ENCODE results near the gene GPR55.

GPR55 gene

DNA sequence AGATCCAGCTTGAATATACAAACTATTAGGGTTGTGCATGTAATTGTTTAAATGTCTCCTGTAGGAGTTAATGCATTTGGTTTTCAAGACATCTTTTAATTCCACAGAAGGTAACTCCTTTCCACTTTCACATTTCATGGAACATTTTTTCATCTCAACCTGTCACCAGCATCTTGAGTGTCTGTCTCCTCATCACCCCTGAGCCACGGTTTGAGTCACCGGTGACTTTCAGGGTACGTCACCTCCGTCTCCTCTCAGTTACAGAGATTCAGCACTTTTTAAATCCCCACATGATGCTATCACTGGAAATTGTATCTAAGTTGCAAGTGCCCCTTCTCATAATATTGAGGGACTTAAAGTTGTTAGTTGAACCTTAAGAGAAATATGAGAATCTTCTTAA lies 25.3 kb downstream of the GPR55 start:
- H3K9me3 ChIP-seq (ENCODE audit: control insufficient read depth in 1 of 2, low read length in 2 of 2), result no peaks in the 10 kb centered on the region
- H3K27ac ChIP-seq (ENCODE audit: low read depth, low read length), result no peak overlapping the region

DNA sequence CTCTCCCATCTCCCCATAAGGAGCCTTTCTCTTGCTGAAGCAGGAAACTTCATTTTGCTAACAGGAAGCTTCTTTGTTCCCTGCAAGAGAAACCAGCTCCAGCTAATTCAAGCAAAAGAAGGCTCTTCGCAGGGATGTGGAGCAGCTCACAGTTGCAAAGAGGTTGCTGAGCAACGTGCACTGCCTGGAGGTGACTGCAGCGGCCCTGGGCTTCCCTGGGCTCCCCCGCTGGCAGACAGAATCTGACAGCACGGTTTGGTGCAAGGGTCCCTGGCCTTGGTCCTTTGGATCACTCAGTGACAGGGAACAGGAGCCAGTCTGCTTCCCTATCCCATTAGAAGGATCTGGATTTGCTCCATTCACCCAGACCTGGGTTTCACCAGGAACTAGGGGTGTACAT lies 25.8 kb downstream of the GPR55 start:
- Histone ChIP-seq H3K4me3 (ENCODE audit: low read depth in 1 of 2, low read length in 2 of 2) (no peak overlapping the region), H3K27me3 (ENCODE audit: control insufficient read depth in 1 of 2, insufficient read depth in 2 of 2, low read length in 2 of 2) (no peaks in the 10 kb centered on the region), H3K9me3 (ENCODE audit: control insufficient read depth in 1 of 2, low read length in 2 of 2) (no peaks in the 10 kb centered on the region), H3K36me3 (ENCODE audit: control insufficient read depth in 1 of 2, insufficient read depth in 2 of 2, low read length in 2 of 2) (no peaks in the 10 kb centered on the region), H3K27ac (ENCODE audit: low read depth, low read length) (no peak overlapping the region), H3K9ac (ENCODE audit: low read depth in 1 of 2, low read length in 2 of 2) (no peak overlapping the region), H3K4me1 (ENCODE audit: control insufficient read depth in 1 of 2, insufficient read depth in 2 of 2, low read length in 2 of 2) (peaks cover 18 to 21% of the 10 kb centered on the region in 2 donors)

More for the DNA sequence above, 25.3 kb downstream of the GPR55 start:
- Histone ChIP-seq H3K27me3 (ENCODE audit: control insufficient read depth in 1 of 2, insufficient read depth in 2 of 2, low read length in 2 of 2) (no peaks in the 10 kb centered on the region), H3K36me3 (ENCODE audit: control insufficient read depth in 1 of 2, insufficient read depth in 2 of 2, low read length in 2 of 2) (no peaks in the 10 kb centered on the region), H3K4me3 (ENCODE audit: low read depth in 1 of 2, low read length in 2 of 2) (no peak overlapping the region), H3K9ac (ENCODE audit: low read depth in 1 of 2, low read length in 2 of 2) (no peak overlapping the region), H3K4me1 (ENCODE audit: control insufficient read depth in 1 of 2, insufficient read depth in 2 of 2, low read length in 2 of 2) (peaks cover 15 to 16% of the 10 kb centered on the region in 2 donors)

DNA sequence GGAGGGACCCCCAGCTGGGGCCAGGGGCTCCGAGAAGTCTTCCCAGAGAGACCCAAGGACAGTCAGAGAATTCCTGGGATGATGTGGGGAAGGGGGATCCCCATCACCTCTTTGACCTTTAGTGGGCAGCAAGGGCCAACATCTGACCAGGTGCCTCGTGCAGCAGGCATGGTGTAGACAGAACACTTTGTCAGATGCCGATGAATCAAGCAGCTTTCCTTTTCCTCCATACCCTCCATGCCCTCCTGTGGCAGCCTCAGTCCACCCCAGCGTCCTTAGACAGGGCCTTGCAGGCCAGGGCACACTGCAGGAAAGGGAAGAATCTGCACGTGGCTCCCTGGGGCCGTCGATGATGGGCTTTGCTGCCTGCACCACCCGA lies 26.3 kb downstream of the GPR55 start:
- no peak overlapping the region for H3K4me3 ChIP-seq (ENCODE audit: low read depth in 1 of 2, low read length in 2 of 2)
- H3K27me3 ChIP-seq (ENCODE audit: control insufficient read depth in 1 of 2, insufficient read depth in 2 of 2, low read length in 2 of 2), result no peaks in the 10 kb centered on the region
- H3K4me1 ChIP-seq (ENCODE audit: control insufficient read depth in 1 of 2, insufficient read depth in 2 of 2, low read length in 2 of 2), result peaks cover 24% of the 10 kb centered on the region in 2 donors
- no peak overlapping the region for H3K9ac ChIP-seq (ENCODE audit: low read depth in 1 of 2, low read length in 2 of 2)
- H3K36me3 ChIP-seq (ENCODE audit: control insufficient read depth in 1 of 2, insufficient read depth in 2 of 2, low read length in 2 of 2), result no peaks in the 10 kb centered on the region
- no peak overlapping the region for H3K27ac ChIP-seq (ENCODE audit: low read depth, low read length)
- H3K9me3 ChIP-seq (ENCODE audit: control insufficient read depth in 1 of 2, low read length in 2 of 2), result no peaks in the 10 kb centered on the region

DNA sequence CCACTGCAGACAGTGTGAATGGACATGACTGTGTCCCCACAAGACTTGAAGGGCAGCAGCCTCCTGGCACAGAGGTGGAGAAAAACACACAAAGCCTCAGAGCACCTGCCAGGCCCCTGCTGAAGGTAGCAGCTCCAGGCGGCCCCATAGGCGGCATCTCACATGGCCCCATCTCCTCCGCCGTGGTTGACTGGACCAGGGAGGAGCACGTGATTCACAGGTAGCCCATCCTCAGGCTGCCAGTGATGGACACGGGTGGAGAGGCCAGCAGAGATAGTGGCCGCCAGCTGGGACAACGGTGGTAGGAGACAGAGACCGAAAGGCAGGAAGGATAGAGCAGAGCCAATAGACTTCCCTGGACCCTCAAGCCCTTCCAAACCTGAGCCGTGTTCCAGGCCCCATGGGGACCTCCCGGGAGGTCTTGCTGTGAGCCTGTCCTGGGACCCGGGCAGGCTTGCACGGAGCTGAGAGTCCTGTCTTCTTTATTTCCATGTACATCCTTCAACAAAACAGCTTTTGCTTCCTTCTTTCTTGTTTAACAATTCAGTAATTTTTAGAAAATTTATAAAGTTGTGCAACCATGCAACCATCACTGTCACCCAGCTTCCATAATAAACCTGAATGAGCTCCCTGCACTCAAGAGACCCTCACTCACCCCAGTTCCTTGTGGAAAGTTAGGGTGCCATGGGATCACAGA lies 26.9 kb downstream of the GPR55 start:
- peaks cover 24 to 26% of the 10 kb centered on the region in 2 donors for H3K4me1 ChIP-seq (ENCODE audit: control insufficient read depth in 1 of 2, insufficient read depth in 2 of 2, low read length in 2 of 2)
- no peak overlapping the region for H3K9ac ChIP-seq (ENCODE audit: low read depth in 1 of 2, low read length in 2 of 2)
- no peaks in the 10 kb centered on the region for H3K27me3 ChIP-seq (ENCODE audit: control insufficient read depth in 1 of 2, insufficient read depth in 2 of 2, low read length in 2 of 2)

DNA sequence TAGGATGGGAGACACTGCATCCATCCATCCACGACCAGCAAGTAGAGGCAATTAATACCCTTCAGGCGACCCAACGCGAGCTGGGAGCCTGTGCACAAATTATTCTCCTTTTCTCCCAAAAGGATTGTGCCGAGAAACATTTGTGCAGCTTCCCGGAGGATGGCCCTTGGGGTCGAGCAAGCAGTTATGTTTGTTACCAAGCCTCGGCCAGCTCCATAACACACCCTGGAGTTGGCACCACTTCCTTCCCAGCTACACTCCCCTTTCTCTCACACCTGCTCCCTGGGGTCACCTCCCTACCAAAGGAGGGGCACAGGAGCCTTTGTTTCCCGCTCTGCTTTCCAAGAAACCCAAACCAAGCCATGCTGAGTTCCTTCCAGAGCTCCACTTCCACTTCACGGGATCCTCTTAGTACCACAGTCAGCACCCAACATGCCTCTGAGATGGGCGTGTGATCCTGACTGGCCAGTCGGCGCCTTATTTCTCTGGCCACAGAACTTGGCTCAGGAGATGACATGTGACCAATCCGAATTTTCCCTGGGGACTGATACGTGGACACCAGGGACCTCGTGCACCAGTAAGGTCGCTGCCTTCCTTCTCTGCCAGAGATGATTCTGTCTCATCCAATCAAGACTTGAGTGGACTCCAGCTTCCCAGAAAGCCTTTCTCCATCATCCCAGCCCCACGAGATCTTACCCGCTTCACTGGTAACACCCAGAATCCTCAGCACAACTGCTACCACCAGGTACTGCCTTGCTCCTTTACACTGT lies 28.5 kb downstream of the GPR55 start:
- Histone ChIP-seq H3K36me3 (ENCODE audit: control insufficient read depth in 1 of 2, insufficient read depth in 2 of 2, low read length in 2 of 2) (no peaks in the 10 kb centered on the region), H3K27ac (ENCODE audit: low read depth, low read length) (no peak overlapping the region), H3K9me3 (ENCODE audit: control insufficient read depth in 1 of 2, low read length in 2 of 2) (no peaks in the 10 kb centered on the region), H3K4me3 (ENCODE audit: low read depth in 1 of 2, low read length in 2 of 2) (no peak overlapping the region), H3K27me3 (ENCODE audit: control insufficient read depth in 1 of 2, insufficient read depth in 2 of 2, low read length in 2 of 2) (no peaks in the 10 kb centered on the region), H3K9ac (ENCODE audit: low read depth in 1 of 2, low read length in 2 of 2) (no peak overlapping the region), H3K4me1 (ENCODE audit: control insufficient read depth in 1 of 2, insufficient read depth in 2 of 2, low read length in 2 of 2) (peaks cover 24 to 31% of the 10 kb centered on the region in 2 donors)

More for the DNA sequence above, 26.9 kb downstream of the GPR55 start:
- H3K27ac ChIP-seq (ENCODE audit: low read depth, low read length), result no peak overlapping the region
- H3K9me3 ChIP-seq (ENCODE audit: control insufficient read depth in 1 of 2, low read length in 2 of 2), result no peaks in the 10 kb centered on the region
- H3K36me3 ChIP-seq (ENCODE audit: control insufficient read depth in 1 of 2, insufficient read depth in 2 of 2, low read length in 2 of 2), result no peaks in the 10 kb centered on the region
- no peak overlapping the region for H3K4me3 ChIP-seq (ENCODE audit: low read depth in 1 of 2, low read length in 2 of 2)

DNA sequence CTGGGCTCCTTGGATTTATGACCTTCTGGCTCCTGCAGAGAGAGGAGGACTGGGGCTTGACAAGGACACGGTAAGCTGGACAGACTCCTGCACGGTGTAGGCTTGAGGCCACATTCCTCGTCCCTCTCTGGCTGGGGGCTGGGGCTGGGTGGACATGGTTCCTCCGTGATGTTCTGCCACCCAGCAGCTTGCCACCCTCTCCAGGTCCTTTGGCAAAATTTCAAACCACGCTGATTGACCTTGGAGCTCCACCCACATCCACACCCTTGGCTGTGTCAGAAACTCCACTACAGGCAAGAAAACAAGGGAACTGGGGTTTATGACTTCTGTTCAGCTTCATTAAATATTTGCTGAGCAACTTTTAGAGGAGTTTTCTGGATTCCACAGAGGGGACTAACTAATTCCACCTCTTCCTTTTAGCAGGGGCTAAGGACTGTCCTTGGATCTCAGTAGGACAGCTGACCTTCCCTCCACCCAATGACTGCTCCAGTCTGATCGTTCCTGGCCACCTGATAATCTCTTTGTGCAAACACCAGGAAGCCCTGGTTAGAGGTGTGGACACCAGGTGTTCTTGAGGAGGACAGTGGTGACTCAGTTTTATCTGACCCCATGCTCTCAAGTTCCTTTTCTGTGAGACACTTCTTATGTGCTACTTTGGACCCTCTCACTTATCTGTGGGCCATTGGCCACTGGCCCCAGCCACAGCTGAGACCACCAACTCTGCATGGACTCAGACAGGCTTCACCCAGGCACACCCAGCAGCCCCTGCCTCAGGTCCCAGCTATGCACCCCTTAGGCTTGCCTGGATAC lies 29.3 kb downstream of the GPR55 start:
- Histone ChIP-seq H3K4me1 (ENCODE audit: control insufficient read depth in 1 of 2, insufficient read depth in 2 of 2, low read length in 2 of 2) (peaks cover 24 to 31% of the 10 kb centered on the region in 2 donors), H3K9me3 (ENCODE audit: control insufficient read depth in 1 of 2, low read length in 2 of 2) (no peaks in the 10 kb centered on the region), H3K27ac (ENCODE audit: low read depth, low read length) (no peak overlapping the region), H3K27me3 (ENCODE audit: control insufficient read depth in 1 of 2, insufficient read depth in 2 of 2, low read length in 2 of 2) (no peaks in the 10 kb centered on the region), H3K9ac (ENCODE audit: low read depth in 1 of 2, low read length in 2 of 2) (no peak overlapping the region), H3K36me3 (ENCODE audit: control insufficient read depth in 1 of 2, insufficient read depth in 2 of 2, low read length in 2 of 2) (no peaks in the 10 kb centered on the region), H3K4me3 (ENCODE audit: low read depth in 1 of 2, low read length in 2 of 2) (no peak overlapping the region)

DNA sequence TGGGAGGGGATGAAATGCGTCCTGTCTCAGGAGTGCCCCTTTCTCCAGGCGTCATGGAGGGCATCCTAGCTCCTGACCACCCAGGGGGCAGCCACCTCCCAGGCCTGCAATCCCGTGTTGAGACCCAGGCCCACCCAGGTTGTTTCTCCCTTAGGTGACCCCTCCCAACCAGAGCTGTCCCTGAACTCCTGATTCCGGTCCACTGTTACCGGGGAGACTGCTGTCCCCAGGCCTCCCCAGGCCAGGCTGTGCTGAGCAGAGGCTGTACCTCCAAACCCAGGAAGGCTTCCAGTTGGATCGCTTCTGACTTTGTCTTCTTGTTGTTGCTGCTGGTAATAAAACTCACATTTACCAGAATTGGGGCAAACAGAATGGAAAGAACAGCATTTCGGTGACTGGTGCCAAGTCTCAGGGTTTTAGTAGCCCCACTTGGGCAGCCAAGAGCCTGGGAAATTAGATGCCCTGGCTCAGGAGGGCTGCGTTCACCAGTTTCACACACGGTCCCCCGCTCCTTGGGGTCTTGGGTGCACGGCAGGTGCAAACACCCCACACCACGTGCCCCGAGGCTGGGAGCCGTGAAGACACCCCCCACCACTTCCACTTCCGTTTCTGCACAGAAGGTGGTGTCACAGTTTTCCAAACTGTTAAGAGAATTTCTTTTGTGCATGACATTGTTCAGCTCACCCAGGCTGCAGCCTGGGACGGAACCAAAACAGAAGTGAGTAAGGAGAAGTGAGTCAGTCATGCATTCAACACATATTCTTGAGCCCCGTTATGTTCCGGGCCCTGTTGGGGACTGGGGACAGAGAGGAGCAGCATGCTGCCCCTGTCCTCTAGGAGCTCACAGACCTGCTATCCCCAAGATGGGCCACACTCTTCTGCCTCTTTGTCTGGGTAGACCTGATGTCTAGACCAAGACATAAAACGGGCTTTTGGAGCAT lies 30.9 kb downstream of the GPR55 start:
- peaks cover 24 to 39% of the 10 kb centered on the region in 2 donors for H3K4me1 ChIP-seq (ENCODE audit: control insufficient read depth in 1 of 2, insufficient read depth in 2 of 2, low read length in 2 of 2)
- H3K27ac ChIP-seq (ENCODE audit: low read depth, low read length), result no peak overlapping the region
- no peak overlapping the region for H3K9ac ChIP-seq (ENCODE audit: low read depth in 1 of 2, low read length in 2 of 2)
- no peaks in the 10 kb centered on the region for H3K27me3 ChIP-seq (ENCODE audit: control insufficient read depth in 1 of 2, insufficient read depth in 2 of 2, low read length in 2 of 2)
- H3K36me3 ChIP-seq (ENCODE audit: control insufficient read depth in 1 of 2, insufficient read depth in 2 of 2, low read length in 2 of 2), result no peaks in the 10 kb centered on the region
- H3K9me3 ChIP-seq (ENCODE audit: control insufficient read depth in 1 of 2, low read length in 2 of 2), result no peaks in the 10 kb centered on the region
- H3K4me3 ChIP-seq (ENCODE audit: low read depth in 1 of 2, low read length in 2 of 2), result no peak overlapping the region

DNA sequence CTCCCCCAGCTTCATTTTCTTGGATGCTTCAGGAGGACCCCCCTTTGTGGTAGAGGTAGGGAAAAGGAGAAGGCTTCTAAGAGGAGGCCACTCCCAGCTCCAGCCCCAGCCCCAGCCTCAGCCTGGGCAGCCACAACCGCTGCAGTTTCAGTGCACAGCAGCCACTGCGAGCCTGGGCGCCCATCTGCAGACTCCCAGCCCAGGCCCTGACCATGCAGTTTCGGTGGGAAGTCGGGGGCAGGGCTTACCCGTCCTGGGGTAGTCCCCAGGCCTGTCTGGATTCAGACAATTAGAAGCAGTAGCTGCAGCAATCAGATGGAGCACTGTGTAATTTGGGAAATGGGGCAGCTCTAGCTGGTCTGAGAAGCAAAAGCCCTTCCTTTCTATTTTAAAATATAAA lies 31.7 kb downstream of the GPR55 start:
- no peaks in the 10 kb centered on the region for H3K27me3 ChIP-seq (ENCODE audit: control insufficient read depth in 1 of 2, insufficient read depth in 2 of 2, low read length in 2 of 2)
- H3K36me3 ChIP-seq (ENCODE audit: control insufficient read depth in 1 of 2, insufficient read depth in 2 of 2, low read length in 2 of 2), result no peaks in the 10 kb centered on the region
- no peak overlapping the region for H3K9ac ChIP-seq (ENCODE audit: low read depth in 1 of 2, low read length in 2 of 2)
- H3K4me3 ChIP-seq (ENCODE audit: low read depth in 1 of 2, low read length in 2 of 2), result no peak overlapping the region
- no peak overlapping the region for H3K27ac ChIP-seq (ENCODE audit: low read depth, low read length)
- no peaks in the 10 kb centered on the region for H3K9me3 ChIP-seq (ENCODE audit: control insufficient read depth in 1 of 2, low read length in 2 of 2)
- H3K4me1 ChIP-seq (ENCODE audit: control insufficient read depth in 1 of 2, insufficient read depth in 2 of 2, low read length in 2 of 2), result peaks cover 24 to 39% of the 10 kb centered on the region in 2 donors

DNA sequence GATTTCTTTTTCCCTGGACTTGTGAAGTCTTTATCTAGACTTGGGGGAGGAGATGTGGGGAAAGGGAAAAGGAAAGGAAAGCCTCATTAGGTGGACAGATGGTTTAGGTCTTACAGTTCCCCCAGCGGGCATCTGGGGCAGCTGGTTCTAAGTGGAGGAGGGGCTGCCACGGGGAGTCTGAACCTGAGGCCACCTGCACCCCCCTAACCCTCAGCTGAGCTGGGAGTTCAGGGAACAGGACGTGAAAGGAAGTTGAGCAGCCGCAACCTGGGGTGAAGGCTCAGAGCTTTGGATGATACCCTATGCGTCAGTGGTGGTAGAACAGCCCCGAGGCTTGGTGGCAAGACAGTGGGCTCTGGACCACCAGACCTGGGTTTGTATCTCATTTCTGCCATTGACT lies 33.5 kb downstream of the GPR55 start:
- no peaks in the 10 kb centered on the region for H3K9me3 ChIP-seq (ENCODE audit: control insufficient read depth in 1 of 2, low read length in 2 of 2)
- H3K27ac ChIP-seq (ENCODE audit: low read depth, low read length), result no peak overlapping the region
- no peaks in the 10 kb centered on the region for H3K27me3 ChIP-seq (ENCODE audit: control insufficient read depth in 1 of 2, insufficient read depth in 2 of 2, low read length in 2 of 2)
- no peaks in the 10 kb centered on the region for H3K36me3 ChIP-seq (ENCODE audit: control insufficient read depth in 1 of 2, insufficient read depth in 2 of 2, low read length in 2 of 2)
- H3K4me3 ChIP-seq (ENCODE audit: low read depth in 1 of 2, low read length in 2 of 2), result no peak overlapping the region
- H3K9ac ChIP-seq (ENCODE audit: low read depth in 1 of 2, low read length in 2 of 2), result no peak overlapping the region
- H3K4me1 ChIP-seq (ENCODE audit: control insufficient read depth in 1 of 2, insufficient read depth in 2 of 2, low read length in 2 of 2), result peaks cover 22 to 38% of the 10 kb centered on the region in 2 donors
